Occipital lobe (tissue), 2 donors: Measurements from ENCODE around the gene RPGRIP1L. TPM values are rescaled to one million over a fixed set of nuclear protein-coding genes. Genes with fewer than 3 reads are reported as not detected.
"Not testable (repeated sequence)": the region's sequence is repeated elsewhere in the genome, so short reads cannot be mapped to it uniquely, and the experiment has no call there.

Experiments
- DNase-seq: peaks from one replicate; lab custom pipeline; 2025; lab: John Stamatoyannopoulos, UW
- total RNA-seq: library from RNA; depleted of rRNA; stranded (reverse); fragments of >200 nt; gene quantifications from one replicate; pipeline ENCODE4 v1.2.3, GENCODE V29; 2014

The RPGRIP1L gene
- total RNA-seq, 1 donor from 2014 or later: 23.6 TPM

DNA sequence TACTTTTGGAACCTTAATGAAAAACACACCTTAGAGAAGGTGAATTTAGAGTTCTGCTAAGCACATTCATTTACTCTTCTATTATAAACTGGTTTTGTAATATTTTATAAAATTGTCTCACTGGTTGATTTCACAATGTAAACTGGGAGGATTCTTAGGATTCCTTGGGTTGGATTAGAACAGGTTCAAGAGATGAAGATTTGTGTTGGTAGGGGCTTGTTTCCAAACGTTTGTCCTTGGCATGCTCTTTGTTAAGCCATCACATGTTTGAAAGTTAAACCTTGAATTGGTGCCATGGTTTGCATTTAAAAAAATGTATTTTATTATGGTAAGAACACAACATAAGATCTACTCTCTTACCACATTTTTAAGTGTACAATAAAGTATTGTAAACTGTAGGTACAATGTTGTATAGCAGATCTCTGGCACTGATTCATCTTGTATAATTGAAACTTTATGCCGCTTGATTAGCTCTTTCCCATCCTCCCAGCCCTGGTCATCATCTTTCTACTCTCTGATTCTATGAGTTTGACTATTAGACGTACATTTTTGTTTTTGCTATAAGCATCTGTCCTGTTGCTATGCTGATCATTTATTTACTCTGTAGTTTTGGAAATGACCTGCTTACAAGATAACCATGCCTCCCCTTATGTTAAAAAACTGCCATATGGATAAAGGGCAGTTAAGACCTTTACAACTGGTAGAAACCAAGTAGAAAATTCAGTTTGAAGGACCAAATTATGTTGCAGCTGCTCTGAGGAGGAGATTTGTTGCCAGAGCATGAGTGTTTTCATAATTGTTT lies 9.9 kb upstream of the RPGRIP1L start:
- DNase-seq: no peak

DNA sequence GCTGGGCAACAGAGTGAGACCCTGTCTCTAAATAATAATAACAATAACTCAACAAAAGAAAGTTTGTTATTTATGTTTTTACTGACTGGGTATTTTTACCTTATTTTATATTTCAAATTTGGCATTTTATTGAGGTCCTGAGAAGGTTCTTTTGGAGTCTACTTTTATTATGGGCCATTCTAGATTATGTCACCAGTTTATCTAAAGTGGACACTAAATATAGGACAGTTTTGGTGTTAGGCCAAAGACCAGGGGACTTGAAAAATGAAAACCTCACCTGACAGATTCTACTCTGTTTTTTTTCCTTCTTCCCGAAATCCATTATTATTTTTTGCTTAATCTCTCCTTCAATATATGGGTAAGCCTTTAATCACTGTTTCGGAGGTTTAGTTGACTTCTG lies 8.4 kb upstream of the RPGRIP1L start:
- DNase-seq: no peak

DNA sequence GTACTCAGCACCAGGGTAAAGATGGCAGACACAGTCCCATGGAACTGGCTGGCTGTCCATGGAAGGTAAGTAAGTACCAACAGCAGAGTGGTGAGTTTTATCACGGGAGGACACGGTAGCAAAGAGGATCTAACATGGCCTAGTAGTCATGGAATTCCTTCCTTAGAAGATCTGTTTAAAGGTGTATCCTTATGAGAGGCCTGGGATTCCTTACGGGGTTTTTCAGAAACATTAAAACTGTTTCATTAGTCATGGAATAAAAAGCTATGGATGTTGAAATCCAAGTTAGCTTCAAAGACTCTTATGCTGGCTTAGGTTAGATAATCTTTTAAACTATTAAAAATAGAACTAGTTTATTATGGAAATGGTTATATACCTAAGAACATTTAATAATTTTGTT lies 7.7 kb upstream of the RPGRIP1L start:
- no peak for DNase-seq

DNA sequence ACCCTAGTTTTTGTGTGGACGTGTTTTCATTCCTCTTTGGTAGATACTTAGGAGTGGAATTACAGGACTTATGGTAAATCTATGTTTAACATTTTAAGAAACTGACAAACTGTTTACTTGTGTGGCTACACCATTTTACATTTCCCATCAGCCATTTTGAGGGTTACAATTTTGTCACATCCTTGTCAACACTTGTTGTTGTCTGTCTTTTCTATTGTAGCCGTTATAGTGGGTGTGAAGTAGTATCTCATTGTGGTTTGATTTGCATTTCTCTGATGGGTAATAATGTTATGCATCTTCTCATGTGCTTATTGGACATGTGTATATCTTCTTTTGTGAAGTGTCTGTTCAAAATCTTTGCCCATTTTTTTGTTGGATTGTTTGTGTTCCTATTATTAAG lies 4.8 kb upstream of the RPGRIP1L start:
- no peak for DNase-seq

DNA sequence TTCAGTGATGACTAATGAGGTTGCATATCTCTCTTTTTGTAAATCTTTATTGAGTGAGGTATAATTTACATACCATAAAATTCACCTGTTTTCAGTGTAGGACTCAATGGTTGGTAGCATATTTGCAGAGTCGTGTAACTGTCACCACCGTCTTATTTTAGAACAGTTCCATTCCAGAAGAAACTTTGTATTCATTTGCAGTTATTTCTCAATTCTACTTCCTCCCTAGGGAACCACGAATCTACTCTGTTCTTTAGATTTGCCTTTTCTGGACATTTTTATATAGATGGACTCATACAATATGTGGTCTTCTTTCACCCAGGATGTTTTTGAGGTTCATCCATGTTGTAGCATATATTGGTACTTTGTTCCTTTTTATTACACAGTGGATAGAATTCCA lies 4.0 kb upstream of the RPGRIP1L start:
- DNase-seq: no peak

DNA sequence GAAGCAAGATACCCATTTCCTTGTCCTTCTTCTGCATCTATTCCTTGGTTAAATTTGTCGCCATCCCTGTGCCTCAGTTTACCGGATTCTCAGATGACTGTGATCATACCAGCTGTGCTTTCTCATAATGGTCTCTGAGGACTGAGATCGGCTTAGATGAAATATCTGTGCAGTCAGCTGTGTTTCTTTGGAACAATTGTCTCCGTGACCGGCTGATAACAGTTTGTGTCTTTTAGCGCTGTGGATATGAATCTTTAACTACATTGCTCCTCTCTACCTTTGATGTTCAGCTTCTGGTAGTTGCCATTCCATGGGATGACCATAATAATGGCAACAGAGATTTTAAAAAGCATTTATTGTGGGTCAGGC lies 770 bp upstream of the RPGRIP1L start:
- no peak for DNase-seq

DNA sequence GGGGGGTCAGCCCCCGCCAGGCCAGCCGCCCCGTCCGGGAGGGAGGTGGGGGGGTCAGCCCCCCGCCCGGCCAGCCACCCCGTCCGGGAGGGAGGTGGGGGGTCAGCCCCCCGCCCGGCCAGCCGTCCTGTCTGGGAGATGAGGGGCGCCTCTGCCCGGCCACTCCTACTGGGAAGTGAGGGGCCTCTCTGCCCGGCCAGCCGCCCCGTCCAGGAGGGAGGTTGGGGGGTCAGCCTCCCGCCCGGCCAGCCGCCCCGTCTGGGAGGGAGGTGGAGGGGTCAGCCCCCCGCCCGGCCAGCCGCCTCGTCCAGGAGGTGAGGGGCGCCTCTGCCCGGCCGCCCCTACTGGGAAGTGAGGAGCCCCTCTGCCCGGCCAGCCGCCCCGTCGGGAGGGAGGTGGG lies 5.4 kb downstream of the RPGRIP1L start:
- not testable (repeated sequence) for DNase-seq

DNA sequence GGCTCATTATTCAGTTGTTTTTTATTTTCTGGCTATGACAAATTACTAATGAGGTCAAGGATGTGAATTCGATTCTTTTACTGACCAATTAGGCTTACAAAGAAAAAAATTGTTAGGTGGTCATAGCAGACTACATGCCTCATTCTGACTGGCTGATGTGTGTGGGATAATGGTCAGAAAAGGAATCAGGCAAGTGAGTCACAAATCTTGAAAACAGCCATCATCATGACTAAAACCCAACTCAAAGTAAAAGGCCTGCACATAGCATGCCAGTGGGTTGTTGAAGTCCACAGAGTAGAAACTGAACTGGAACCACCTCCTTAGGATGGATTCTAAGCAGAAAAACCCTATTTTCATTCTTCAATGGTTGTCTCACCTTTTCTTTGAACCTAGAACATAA lies 8.6 kb downstream of the RPGRIP1L start:
- DNase-seq: no peak

DNA sequence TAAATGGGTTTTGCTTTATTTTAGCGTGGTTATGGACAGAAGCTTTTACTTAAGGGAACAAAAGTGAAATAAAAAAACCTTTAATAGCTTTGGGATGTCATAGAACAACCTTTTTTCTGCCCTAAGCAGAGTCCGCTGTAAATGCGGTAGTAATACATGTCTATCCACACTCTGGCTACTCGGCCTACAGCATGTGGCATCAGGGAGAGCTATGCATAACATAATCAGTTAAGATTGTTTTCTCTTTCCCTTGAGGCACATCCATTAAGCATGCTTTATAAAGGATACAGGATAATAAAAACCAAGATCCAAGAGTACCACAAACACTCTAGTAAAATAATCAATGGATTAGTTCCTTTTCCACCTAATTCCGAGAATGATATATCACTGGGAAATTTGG lies 10.3 kb downstream of the RPGRIP1L start:
- no peak for DNase-seq

DNA sequence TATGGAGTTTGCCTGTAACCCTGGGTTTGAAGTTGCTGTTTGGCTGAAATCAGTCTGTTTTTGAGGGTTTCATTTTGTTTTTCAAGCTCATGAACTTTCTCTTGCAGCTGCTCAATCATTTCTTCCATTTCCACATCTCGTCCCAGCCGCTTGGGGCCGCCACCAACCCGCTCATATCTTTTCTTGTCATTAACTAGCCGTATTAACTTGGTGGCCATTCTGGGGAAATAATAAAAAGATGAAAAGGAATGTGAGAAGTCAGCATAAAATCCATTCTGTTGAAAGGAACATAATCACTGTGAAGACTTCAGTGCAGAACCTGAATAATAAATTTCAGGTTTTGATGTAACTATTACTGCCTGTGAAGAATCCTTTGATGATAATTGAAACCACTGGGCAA lies 11.5 kb downstream of the RPGRIP1L start:
- no peak for DNase-seq

DNA sequence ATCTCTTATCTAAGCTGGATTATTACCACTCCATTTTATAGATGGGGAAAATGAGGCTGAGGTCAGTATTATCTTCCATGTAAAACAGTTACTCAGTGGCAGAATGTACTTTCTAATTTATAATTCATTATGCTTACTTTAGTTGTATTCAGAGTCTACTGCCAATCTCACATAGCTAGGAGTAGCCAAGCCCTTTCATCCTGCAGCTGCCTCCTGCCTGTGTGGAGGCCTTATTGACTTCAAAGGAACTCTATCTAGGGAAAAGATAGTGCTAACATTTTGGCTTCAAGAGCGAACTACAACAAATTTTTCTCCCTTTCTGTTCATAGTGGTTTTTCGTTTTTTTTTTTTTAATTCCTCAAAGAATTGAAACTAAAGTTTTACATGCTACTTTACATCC lies 12.9 kb downstream of the RPGRIP1L start:
- DNase-seq: no peak

DNA sequence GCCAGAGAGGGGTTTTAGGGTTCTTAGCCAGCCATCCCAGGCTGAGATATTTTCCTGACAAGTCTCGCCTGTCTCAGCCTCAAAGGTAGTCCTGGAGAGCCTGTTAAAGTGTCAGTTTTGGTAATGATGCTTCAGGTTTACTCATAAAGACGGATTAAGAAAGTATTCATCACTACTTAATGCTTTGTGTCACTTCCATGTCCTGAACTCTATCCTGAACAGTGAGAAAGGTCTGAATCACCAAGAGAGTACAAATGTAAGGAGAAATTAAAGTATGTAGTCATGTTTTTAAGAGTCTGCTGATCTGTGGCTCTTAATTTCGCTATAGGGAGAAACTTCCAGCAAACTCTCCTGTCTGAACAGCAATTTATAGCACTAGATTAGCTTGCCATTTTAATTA lies 14.0 kb downstream of the RPGRIP1L start:
- DNase-seq: no peak

DNA sequence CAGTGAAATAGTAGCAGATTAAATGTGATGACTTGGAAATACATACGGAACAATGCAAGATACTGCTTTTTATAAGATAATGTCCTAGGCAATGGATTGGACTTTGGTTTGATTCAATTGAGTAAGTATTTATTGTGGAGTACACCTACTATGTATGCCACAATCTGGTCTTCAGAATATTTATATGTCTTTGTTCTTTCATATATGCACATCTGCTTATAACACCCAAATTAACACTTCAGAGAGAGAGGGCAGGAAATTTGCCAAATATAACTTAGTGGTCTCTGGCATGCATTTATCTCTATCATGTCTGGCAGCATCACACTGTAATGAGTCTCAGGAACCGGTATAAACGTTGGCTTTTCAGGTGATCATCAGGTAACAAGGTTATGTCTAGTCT lies 16.9 kb downstream of the RPGRIP1L start:
- no peak for DNase-seq

DNA sequence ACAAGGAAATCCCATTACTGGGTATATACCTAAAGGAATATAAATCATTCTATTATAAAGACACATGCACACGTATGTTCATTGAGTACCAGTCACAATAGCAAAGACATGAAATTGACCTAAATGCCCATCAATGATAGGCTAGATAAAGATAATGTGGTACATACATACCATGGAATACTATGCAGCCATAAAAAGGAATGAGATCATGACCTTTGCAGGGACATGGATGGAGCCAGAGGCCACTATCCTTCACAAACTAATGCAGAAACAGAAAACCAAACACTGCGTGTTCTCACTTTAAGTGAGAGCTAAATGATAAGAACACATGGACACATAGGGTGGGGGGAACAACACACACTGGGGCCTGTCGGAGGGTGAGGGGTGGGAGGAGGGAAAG lies 18.3 kb downstream of the RPGRIP1L start:
- DNase-seq: not testable (repeated sequence)

DNA sequence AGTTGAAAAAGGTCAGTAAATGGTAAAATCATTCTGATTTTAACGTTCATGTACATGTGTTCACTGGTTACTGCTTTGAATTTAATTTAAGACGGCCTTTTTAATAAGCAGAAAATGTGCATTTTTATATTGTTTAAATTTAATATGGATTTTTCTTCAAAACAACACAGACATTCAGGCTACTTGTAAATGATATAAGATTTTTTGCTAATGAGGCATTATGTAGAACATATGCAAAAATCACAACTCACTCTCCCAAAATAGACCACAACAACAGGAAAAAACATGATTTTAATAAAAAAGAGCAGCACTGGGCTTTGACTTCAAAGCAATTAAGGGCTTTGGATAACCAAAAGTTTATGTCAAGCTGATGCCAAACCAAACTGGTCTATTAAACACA lies 22.3 kb downstream of the RPGRIP1L start:
- DNase-seq: no peak

DNA sequence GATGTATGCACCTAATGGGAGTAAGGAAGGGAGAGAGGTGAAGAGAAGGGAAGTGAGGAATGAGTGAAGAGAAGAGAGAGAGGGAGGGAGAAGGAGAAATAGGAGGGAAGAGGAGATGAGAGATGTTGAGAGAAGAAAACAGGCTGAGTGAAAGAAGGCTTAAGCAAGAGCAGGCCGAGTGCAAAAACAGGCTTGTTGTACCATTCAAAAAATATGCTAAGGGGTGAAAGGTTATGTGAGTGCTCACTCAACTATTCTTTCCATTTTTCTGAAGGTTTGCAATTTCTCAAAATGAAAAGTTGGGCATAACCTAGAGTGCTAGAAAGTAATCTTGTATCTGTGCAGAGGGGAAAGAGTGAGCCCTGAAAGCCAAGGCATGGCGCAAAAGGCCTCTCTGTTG lies 22.9 kb downstream of the RPGRIP1L start:
- no peak for DNase-seq

DNA sequence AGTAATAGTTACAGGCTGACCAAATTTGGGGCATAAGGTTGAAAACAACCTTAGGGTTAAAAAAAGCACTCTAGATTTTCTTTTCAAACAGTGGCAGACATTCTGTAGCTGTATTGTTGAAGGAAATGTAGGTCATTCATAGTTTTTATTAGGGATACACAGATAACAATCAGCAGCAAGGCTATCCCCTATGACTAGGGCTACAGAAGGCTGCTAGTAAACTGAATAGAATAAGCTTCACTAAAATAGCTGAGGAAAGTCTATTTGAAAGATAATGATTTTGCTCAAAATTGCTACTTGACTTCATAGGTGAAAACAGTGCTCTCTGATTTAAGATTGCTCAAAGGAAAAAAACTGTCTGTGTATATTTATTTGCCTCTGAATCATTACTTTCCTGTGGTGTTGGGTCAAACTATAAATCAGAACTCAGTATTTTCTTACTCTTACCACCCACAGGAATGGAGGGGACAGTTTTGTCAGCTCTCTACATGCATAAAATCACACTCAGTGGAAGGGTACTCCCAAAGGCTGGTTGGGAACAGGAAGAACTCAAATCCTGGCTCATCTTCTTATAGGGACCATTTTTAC lies 24.8 kb downstream of the RPGRIP1L start:
- no peak for DNase-seq

DNA sequence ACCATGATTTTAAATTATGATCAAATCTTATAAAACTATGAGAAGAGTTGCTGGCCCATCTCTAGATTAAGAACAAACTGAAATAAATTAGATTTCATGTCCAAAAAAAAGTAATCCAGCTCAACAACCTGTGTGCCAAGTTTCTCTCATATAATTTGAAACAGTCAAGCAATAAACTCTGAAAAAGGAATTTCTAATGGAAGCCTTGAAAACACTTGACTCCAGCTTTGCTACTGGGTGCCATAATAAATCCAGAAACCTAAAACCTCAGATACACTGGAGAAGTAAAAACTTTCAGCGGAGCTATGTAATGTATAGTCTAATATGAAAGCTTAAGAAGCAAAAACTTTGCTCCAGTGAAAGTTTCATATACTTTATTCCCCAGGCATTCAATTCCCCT lies 25.5 kb downstream of the RPGRIP1L start:
- DNase-seq: no peak

DNA sequence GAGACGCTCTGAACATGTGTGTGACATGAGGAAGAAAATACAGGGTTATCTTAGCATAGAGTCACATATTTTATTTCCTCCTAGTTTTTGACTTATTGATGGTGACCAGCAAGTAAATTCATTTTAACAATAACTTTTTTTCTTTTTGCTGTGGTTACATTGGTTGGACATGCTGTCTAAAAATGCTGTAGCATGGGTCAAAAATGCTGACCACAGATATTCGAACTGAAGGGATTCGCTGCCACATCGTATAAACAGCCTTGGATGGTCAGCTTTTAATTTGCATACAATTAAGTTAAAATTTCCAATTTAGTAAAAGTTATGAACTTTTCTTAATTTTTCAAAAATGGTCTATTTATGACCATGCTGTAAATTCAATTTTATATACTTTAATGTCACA lies 30.5 kb downstream of the RPGRIP1L start:
- DNase-seq: no peak

DNA sequence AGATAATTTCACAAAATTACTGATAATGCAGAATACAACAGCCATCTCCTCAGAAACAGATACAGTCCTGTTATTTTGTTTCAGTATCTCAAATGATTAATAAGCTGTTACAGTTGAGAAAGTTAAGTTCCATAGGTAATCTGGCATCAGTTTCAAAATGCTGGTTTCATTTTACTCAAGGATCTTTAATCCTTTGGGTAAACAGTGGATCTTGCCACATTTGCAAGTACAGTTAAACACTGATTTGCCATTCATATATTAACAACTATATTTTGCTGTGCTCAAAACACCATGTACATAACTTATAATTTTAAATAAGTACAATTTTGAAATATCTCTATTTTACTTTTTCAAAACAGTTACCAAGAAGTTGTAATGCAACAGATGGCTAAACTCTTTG lies 31.2 kb downstream of the RPGRIP1L start:
- DNase-seq: no peak

DNA sequence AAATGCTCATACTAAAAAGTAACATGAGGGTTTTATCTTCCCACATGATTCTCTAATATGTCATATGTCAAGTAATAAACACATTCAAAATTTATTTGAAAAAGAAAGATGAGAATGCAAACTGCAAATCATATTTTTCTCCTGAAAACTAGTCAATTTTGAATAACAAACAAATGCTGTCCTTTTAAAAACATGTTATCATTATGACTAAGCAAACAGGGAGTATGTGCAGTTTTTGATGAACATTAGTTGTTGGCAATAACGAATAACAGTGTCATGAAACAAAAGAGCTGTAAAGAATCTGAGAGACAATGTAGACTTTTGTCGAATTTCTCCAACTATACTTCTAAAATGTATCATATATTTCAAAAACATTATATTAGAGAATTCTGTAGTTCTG lies 34.8 kb downstream of the RPGRIP1L start:
- no peak for DNase-seq

DNA sequence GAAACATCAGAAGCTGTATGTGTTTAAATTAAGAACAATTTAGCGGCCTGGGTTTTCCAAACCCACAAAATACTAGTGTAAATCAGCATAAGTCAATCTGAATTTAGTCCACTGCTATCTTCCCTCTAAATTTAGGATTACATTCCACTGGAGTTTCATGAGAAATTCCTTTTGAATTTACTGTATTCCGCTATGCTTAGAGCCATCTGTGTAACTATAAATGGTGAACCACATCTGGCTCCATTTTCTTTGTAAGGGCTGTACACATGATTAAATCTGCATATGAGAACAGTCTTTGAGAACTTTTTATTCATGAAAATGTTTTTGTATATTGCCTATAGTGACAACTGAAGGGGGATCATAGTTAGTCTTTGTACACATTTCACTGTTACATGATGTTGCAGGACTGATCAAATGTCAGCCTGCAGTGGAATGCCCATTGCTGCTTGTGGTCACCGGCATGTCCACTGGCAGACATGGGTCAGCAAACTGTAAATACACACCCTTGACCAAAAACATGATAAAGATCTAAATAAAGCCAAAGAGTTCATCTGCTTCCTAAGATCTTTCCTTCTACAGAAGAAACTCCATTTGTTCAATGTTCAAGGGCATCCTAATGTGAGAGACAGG lies 36.8 kb downstream of the RPGRIP1L start:
- no peak for DNase-seq

DNA sequence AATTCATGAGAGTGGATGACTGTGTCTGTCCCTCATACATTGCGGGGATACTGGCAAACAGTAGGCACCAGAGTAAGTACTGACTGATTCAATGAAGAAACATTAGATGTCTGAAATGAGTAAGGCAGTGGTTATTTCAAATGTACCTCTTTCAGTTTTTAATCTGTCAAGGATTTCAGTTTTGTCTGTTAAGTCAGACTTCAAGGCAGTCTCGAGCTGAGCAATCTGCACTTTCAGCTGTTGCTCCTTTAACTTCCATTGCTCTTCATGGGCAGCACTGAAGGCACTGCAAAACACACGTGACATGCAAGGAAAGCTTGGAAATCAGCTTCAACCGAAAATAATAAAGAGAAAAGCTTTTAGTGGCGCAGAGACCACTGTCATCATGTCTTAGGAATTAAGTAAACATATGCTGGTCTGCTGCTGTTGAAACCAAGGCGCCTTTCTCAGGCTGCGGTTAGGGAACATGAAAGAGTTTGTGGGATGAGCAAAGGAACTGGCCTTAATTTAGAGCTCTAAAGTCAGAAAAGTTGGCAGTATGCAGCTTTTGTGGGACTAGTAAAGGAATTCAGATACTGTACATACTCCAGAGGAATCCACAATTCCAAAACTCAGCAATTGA lies 38.8 kb downstream of the RPGRIP1L start:
- DNase-seq: no peak
